Glutamatergic neuron (in vitro differentiated cells): ENCODE results near the gene NRXN3. TPM values are rescaled to one million over a fixed set of nuclear protein-coding genes. Genes with fewer than 3 reads are reported as not detected.

Experiments used
- DNase-seq: peaks from one replicate; pipeline ENCODE4 v3.0.0; 2022
- H3K27ac Mint-ChIP-seq: one replicate; pipeline ENCODE4 v1.8.0; 2020; ENCODE audit warnings: mild to moderate bottlenecking, mixed read lengths, inconsistent platforms; ENCODE audit not compliant: unreplicated experiment
- H3K27me3 Mint-ChIP-seq: one replicate; pipeline ENCODE4 v1.8.0; 2020; ENCODE audit warnings: mild to moderate bottlenecking, moderate library complexity, mixed read lengths, inconsistent platforms; ENCODE audit not compliant: unreplicated experiment
- H3K36me3 Mint-ChIP-seq: one replicate; pipeline ENCODE4 v1.8.0; 2020; ENCODE audit warnings: mild to moderate bottlenecking, mixed read lengths, inconsistent platforms; ENCODE audit not compliant: unreplicated experiment
- H3K4me1 Mint-ChIP-seq: one replicate; pipeline ENCODE4 v1.8.0; 2020; ENCODE audit warnings: mild to moderate bottlenecking, low read depth, mixed read lengths, inconsistent platforms; ENCODE audit not compliant: unreplicated experiment
- H3K4me3 Mint-ChIP-seq: one replicate; pipeline ENCODE4 v1.8.0; 2020; ENCODE audit warnings: mild to moderate bottlenecking, mixed read lengths, inconsistent platforms; ENCODE audit not compliant: unreplicated experiment
- H3K9me3 Mint-ChIP-seq: one replicate; pipeline ENCODE4 v1.8.0; 2020; ENCODE audit warnings: mild to moderate bottlenecking, moderate library complexity, mixed read lengths, inconsistent platforms; ENCODE audit not compliant: unreplicated experiment
- total RNA-seq: library from RNA; stranded (reverse); fragmentation: NEBNext Ultra II Directional; extraction: Animal tissue kit (Norgen Biotek cat#: 25700); gene quantifications from one replicate; pipeline ENCODE4 v1.2.1, GENCODE V29; 2021; ENCODE audit not compliant: unreplicated experiment
- TF ChIP-seq, protein P1 (sequence below): fragments of 200-600 bp; sonication (generic); IDR thresholded peaks from one replicate; pipeline ENCODE4 v1.5.0; 2021; ENCODE audit not compliant: partially characterized antibody, unreplicated experiment

The NRXN3 gene
- total RNA-seq, 1 donor from 2014 or later: 1.2 TPM

DNA sequence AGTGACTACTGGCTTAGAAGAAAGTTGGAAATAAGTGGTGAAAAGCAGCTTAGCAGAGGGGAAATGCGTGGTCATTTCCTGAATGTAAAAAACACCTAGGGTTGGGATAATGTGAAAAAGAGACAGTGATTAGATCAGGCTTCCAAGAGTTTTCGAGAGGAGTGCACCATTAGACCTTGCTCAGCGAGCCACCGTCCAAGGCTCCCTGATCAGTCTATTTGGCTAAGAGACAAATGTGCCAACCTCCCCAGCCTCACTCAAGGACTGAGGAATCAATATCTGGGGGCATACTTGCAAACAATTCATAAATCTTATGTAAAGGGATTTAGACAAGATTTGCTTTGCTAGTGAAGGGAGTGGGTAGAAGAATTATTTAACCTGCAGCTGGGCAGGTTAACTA, 594.5 kb downstream of the NRXN3 start:
- Mint-ChIP-seq H3K9me3 (no peaks in the 10 kb centered on the region), H3K27ac (no peak overlapping the region), H3K4me1 (no peaks in the 10 kb centered on the region), H3K4me3 (no peak overlapping the region), H3K36me3 (no peaks in the 10 kb centered on the region), H3K27me3 (no peaks in the 10 kb centered on the region)
- DNase-seq: no peak
- TF ChIP-seq, protein P1, sequence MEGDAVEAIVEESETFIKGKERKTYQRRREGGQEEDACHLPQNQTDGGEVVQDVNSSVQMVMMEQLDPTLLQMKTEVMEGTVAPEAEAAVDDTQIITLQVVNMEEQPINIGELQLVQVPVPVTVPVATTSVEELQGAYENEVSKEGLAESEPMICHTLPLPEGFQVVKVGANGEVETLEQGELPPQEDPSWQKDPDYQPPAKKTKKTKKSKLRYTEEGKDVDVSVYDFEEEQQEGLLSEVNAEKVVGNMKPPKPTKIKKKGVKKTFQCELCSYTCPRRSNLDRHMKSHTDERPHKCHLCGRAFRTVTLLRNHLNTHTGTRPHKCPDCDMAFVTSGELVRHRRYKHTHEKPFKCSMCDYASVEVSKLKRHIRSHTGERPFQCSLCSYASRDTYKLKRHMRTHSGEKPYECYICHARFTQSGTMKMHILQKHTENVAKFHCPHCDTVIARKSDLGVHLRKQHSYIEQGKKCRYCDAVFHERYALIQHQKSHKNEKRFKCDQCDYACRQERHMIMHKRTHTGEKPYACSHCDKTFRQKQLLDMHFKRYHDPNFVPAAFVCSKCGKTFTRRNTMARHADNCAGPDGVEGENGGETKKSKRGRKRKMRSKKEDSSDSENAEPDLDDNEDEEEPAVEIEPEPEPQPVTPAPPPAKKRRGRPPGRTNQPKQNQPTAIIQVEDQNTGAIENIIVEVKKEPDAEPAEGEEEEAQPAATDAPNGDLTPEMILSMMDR: no peak

DNA sequence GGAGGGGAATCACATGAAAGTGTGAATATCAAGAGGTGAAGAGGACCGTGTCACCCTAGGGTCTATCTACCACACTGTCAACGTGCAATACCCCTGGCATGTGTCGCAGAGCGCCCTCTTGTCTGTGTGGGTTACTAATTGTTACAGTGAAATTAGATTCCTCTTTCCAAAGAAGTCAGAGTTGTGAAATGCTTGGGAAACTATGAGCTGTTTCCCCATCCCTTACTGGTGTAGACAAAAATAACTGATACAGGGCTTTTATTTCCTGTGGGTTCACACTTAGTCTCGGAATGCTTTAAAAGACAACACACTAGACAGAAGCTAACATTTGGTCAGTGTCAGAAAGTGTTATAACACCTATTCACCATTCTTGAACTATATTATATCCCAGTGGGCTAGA, 597.3 kb downstream of the NRXN3 start:
- no peaks in the 10 kb centered on the region for H3K4me1 Mint-ChIP-seq
- H3K4me3 Mint-ChIP-seq: no peak overlapping the region
- H3K36me3 Mint-ChIP-seq: no peaks in the 10 kb centered on the region
- H3K9me3 Mint-ChIP-seq: no peaks in the 10 kb centered on the region
- H3K27ac Mint-ChIP-seq: no peak overlapping the region
- DNase-seq: no peak
- no peaks in the 10 kb centered on the region for H3K27me3 Mint-ChIP-seq
- TF ChIP-seq, protein P1: no peak

DNA sequence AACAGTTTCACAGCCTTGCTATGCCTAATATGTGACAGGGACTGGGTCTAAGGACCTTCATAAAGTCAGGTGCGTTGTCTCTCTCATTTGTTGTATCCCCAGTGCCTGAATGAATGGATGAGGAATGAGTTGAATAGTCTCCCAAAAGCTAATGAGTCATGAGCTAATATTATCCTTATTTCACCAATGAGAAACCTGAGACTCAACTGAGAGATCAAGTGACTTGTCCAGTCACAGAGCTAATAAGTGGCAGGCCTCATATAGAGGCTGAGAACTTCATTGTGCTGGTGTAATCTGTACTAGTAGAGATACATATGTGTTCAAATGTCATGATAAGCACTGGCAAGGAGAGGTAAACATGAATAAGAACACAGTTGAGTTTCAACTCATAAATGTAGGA, 612.4 kb downstream of the NRXN3 start:
- TF ChIP-seq, protein P1: no peak
- Mint-ChIP-seq H3K4me3 (no peak overlapping the region), H3K27ac (no peak overlapping the region), H3K9me3 (peaks cover 2% of the 10 kb centered on the region), H3K4me1 (no peaks in the 10 kb centered on the region), H3K27me3 (no peaks in the 10 kb centered on the region), H3K36me3 (no peaks in the 10 kb centered on the region)
- no peak for DNase-seq

DNA sequence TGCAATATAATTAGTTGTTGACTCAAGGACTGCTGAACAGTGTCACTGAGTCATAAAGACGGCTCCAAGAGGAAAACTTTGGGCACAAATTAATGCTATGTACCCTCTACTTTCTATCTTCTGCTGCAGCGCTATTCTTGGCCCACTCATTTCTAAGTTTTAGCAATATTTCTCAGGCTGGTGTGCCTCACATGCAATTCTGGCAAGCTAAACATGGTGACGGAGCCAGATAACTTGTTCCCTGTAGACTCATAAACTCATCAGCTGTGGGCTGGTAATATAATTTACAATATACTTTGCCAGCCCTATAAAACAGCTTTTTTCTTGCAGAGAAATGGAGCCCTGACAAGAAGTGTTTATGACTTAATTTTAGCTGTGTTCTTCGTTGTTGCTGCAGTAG, 615.1 kb downstream of the NRXN3 start:
- Mint-ChIP-seq H3K4me3 (no peak overlapping the region), H3K36me3 (no peaks in the 10 kb centered on the region)

More for the DNA sequence above, 615.1 kb downstream of the NRXN3 start:
- H3K4me1 Mint-ChIP-seq: no peaks in the 10 kb centered on the region
- no peaks in the 10 kb centered on the region for H3K27me3 Mint-ChIP-seq
- peaks cover 2% of the 10 kb centered on the region for H3K9me3 Mint-ChIP-seq
- H3K27ac Mint-ChIP-seq: no peak overlapping the region
- no peak for DNase-seq
- TF ChIP-seq, protein P1: no peak
